Activated T-cell treated with anti-CD3 and anti-CD28 coated beads, Interleukin-2, amount 50 U/mL, for 24 hours (primary cell): ENCODE results near the gene NUP93.

Experiments
- DNase-seq: peaks from one replicate; pipeline ENCODE4 v3.0.0-alpha.2; 2020
- H3K27ac Mint-ChIP-seq: 2 replicates; pipeline ENCODE4 v1.8.0; 2020; ENCODE audit warnings: mild to moderate bottlenecking, mixed read lengths
- H3K27me3 Mint-ChIP-seq: 2 replicates; pipeline ENCODE4 v1.8.0; 2020; ENCODE audit warnings: mixed read lengths
- H3K36me3 Mint-ChIP-seq: 2 replicates; pipeline ENCODE4 v1.8.0; 2020; ENCODE audit warnings: low read depth, mixed read lengths
- H3K4me1 Mint-ChIP-seq: 2 replicates; pipeline ENCODE4 v1.8.0; 2020; ENCODE audit warnings: low read depth, mixed read lengths
- H3K4me3 Mint-ChIP-seq: 2 replicates; pipeline ENCODE4 v1.8.0; 2020; ENCODE audit warnings: mild to moderate bottlenecking, moderate library complexity, mixed read lengths
- H3K9me3 Mint-ChIP-seq: 2 replicates; pipeline ENCODE4 v1.8.0; 2020; ENCODE audit warnings: mixed read lengths

Gene NUP93

GRCh38 chr16:56744996-56745640 is 15.2 kb downstream of the NUP93 start:
- peaks cover 56% of the 10 kb centered on the region for H3K4me1 Mint-ChIP-seq
- no peak for DNase-seq
- H3K27ac Mint-ChIP-seq: no peak overlapping the region
- H3K36me3 Mint-ChIP-seq: peaks cover 52% of the 10 kb centered on the region
- no peak overlapping the region for H3K4me3 Mint-ChIP-seq
- no peaks in the 10 kb centered on the region for H3K27me3 Mint-ChIP-seq
- H3K9me3 Mint-ChIP-seq: no peaks in the 10 kb centered on the region

GRCh38 chr16:56747486-56748045 is 17.6 kb downstream of the NUP93 start:
- Mint-ChIP-seq H3K4me3 (no peak overlapping the region), H3K4me1 (peaks cover 50% of the 10 kb centered on the region), H3K36me3 (peaks cover 69% of the 10 kb centered on the region), H3K27ac (no peak overlapping the region), H3K9me3 (no peaks in the 10 kb centered on the region), H3K27me3 (no peaks in the 10 kb centered on the region)
- DNase-seq: no peak

- Mint-ChIP-seq H3K27ac (no peak overlapping the region), H3K36me3 (peaks cover 70% of the 10 kb centered on the region), H3K4me1 (peaks cover 45% of the 10 kb centered on the region), H3K27me3 (no peaks in the 10 kb centered on the region), H3K9me3 (no peaks in the 10 kb centered on the region), H3K4me3 (no peak overlapping the region)
- DNase-seq: no peak
Measured at GRCh38 chr16:56748191-56748590, 18.3 kb downstream of the NUP93 start.

GRCh38 chr16:56748826-56749225 is 18.9 kb downstream of the NUP93 start:
- H3K9me3 Mint-ChIP-seq: no peaks in the 10 kb centered on the region
- no peaks in the 10 kb centered on the region for H3K27me3 Mint-ChIP-seq
- peak overlapping the region; percentile 7 for H3K27ac Mint-ChIP-seq
- peaks cover 40% of the 10 kb centered on the region for H3K4me1 Mint-ChIP-seq
- no peak for DNase-seq
- H3K4me3 Mint-ChIP-seq: no peak overlapping the region
- peaks cover 70% of the 10 kb centered on the region for H3K36me3 Mint-ChIP-seq

GRCh38 chr16:56749672-56750491 is 20.0 kb downstream of the NUP93 start:
- no peaks in the 10 kb centered on the region for H3K9me3 Mint-ChIP-seq
- H3K4me1 Mint-ChIP-seq: peaks cover 32% of the 10 kb centered on the region
- H3K36me3 Mint-ChIP-seq: peaks cover 77% of the 10 kb centered on the region
- peak overlapping the region; percentile 69 for H3K27ac Mint-ChIP-seq
- no peaks in the 10 kb centered on the region for H3K27me3 Mint-ChIP-seq
- no peak overlapping the region for H3K4me3 Mint-ChIP-seq
- DNase-seq: no peak

- DNase-seq: no peak
- Mint-ChIP-seq H3K4me1 (peaks cover 31% of the 10 kb centered on the region), H3K4me3 (no peak overlapping the region), H3K27ac (no peak overlapping the region), H3K36me3 (peaks cover 92% of the 10 kb centered on the region), H3K9me3 (no peaks in the 10 kb centered on the region), H3K27me3 (no peaks in the 10 kb centered on the region)
Measured at GRCh38 chr16:56753410-56753809, 23.5 kb downstream of the NUP93 start.

GRCh38 chr16:56755038-56755437 is 25.1 kb downstream of the NUP93 start:
- Mint-ChIP-seq H3K9me3 (no peaks in the 10 kb centered on the region), H3K36me3 (peaks cover 92% of the 10 kb centered on the region), H3K4me1 (peaks cover 17% of the 10 kb centered on the region), H3K4me3 (no peak overlapping the region), H3K27ac (no peak overlapping the region), H3K27me3 (no peaks in the 10 kb centered on the region)
- no peak for DNase-seq

- Mint-ChIP-seq H3K27me3 (no peaks in the 10 kb centered on the region), H3K27ac (no peak overlapping the region), H3K9me3 (no peaks in the 10 kb centered on the region), H3K4me1 (peaks cover 14% of the 10 kb centered on the region), H3K4me3 (no peak overlapping the region), H3K36me3 (peaks cover 89% of the 10 kb centered on the region)
- no peak for DNase-seq
Measured at GRCh38 chr16:56758432-56758831, 28.5 kb downstream of the NUP93 start.

- H3K27me3 Mint-ChIP-seq: no peaks in the 10 kb centered on the region
- H3K36me3 Mint-ChIP-seq: peaks cover 89% of the 10 kb centered on the region
- no peak overlapping the region for H3K27ac Mint-ChIP-seq
- DNase-seq: no peak
- no peaks in the 10 kb centered on the region for H3K9me3 Mint-ChIP-seq
- H3K4me3 Mint-ChIP-seq: no peak overlapping the region
- peaks cover 18% of the 10 kb centered on the region for H3K4me1 Mint-ChIP-seq
Measured at GRCh38 chr16:56758930-56759329, 29.0 kb downstream of the NUP93 start.

GRCh38 chr16:56763291-56763916 is 33.5 kb downstream of the NUP93 start:
- DNase-seq: no peak
- no peak overlapping the region for H3K27ac Mint-ChIP-seq
- peaks cover 87% of the 10 kb centered on the region for H3K36me3 Mint-ChIP-seq
- no peak overlapping the region for H3K4me3 Mint-ChIP-seq
- H3K27me3 Mint-ChIP-seq: no peaks in the 10 kb centered on the region
- H3K9me3 Mint-ChIP-seq: no peaks in the 10 kb centered on the region
- peaks cover 11% of the 10 kb centered on the region for H3K4me1 Mint-ChIP-seq

GRCh38 chr16:56764835-56765234 is 34.9 kb downstream of the NUP93 start:
- Mint-ChIP-seq H3K27me3 (no peaks in the 10 kb centered on the region), H3K4me3 (no peak overlapping the region), H3K36me3 (peaks cover 73% of the 10 kb centered on the region), H3K9me3 (no peaks in the 10 kb centered on the region), H3K27ac (no peak overlapping the region), H3K4me1 (peaks cover 13% of the 10 kb centered on the region)
- DNase-seq: no peak

- Mint-ChIP-seq H3K4me3 (no peak overlapping the region), H3K36me3 (peaks cover 62% of the 10 kb centered on the region), H3K9me3 (no peaks in the 10 kb centered on the region)
Measured at GRCh38 chr16:56765949-56766348, 36.0 kb downstream of the NUP93 start.

GRCh38 chr16:56767024-56767423 is 37.1 kb downstream of the NUP93 start:
- H3K9me3 Mint-ChIP-seq: no peaks in the 10 kb centered on the region
- peaks cover 51% of the 10 kb centered on the region for H3K36me3 Mint-ChIP-seq
- H3K4me3 Mint-ChIP-seq: no peak overlapping the region
- no peaks in the 10 kb centered on the region for H3K27me3 Mint-ChIP-seq
- DNase-seq: no peak
- peaks cover 31% of the 10 kb centered on the region for H3K4me1 Mint-ChIP-seq
- no peak overlapping the region for H3K27ac Mint-ChIP-seq

More at GRCh38 chr16:56765949-56766348, 36.0 kb downstream of the NUP93 start:
- no peaks in the 10 kb centered on the region for H3K27me3 Mint-ChIP-seq
- no peak overlapping the region for H3K27ac Mint-ChIP-seq
- DNase-seq: no peak
- H3K4me1 Mint-ChIP-seq: peaks cover 20% of the 10 kb centered on the region

- no peak overlapping the region for H3K4me3 Mint-ChIP-seq
- H3K4me1 Mint-ChIP-seq: peaks cover 29% of the 10 kb centered on the region
- H3K27ac Mint-ChIP-seq: no peak overlapping the region
- peaks cover 33% of the 10 kb centered on the region for H3K36me3 Mint-ChIP-seq
- no peaks in the 10 kb centered on the region for H3K27me3 Mint-ChIP-seq
- no peaks in the 10 kb centered on the region for H3K9me3 Mint-ChIP-seq
- DNase-seq: no peak
Measured at GRCh38 chr16:56769677-56770076, 39.7 kb downstream of the NUP93 start.
